Peyer's patch (tissue), 4 donors: ENCODE measurements around the gene SBF2. TPM values are rescaled to one million over a fixed set of nuclear protein-coding genes. Genes with fewer than 3 reads are reported as not detected.
"Not testable (repeated sequence)": the region's sequence is repeated elsewhere in the genome, so short reads cannot be mapped to it uniquely, and the experiment has no call there.

Source experiments
- DNase-seq, 3 donors: peaks; one replicate each; pipeline ENCODE4 v3.0.0-alpha.2; 2017 to 2019
- H3K27ac ChIP-seq, 4 donors: fragments of 200-600 bp; sonication (generic); one replicate each; pipeline ENCODE4 v1.5.1; 2016 to 2019
- H3K27me3 ChIP-seq, 2 donors: fragments of 200-600 bp; sonication (generic); one replicate each; pipeline ENCODE4 v1.5.1; 2019
- H3K36me3 ChIP-seq, 3 donors: fragments of 200-600 bp; sonication (generic); one replicate each; pipeline ENCODE4 v1.5.1; 2016 to 2019
- H3K4me1 ChIP-seq, 4 donors: fragments of 200-600 bp; sonication (generic); one replicate each; pipeline ENCODE4 v1.5.1; 2016 to 2019
- H3K4me3 ChIP-seq, 4 donors: fragments of 200-600 bp; sonication (generic); 1 replicate in 3 of 4; 2 replicates in 1 of 4; pipeline ENCODE4 v1.5.1; 2016 to 2019; ENCODE audit warnings: mild to moderate bottlenecking in 1 of 4
- H3K9me3 ChIP-seq, 4 donors: fragments of 200-600 bp; sonication (generic); one replicate each; pipeline ENCODE4 v1.5.1; 2016 to 2019; ENCODE audit warnings: mild to moderate bottlenecking in 1 of 4
- POLR2A ChIP-seq, 2 donors: fragments of 450-650 bp; IDR thresholded peaks; one replicate each; pipeline ENCODE4 v1.5.1; 2017; ENCODE audit warnings: antibody characterized with exemption in 2 of 2, mild to moderate bottlenecking in 2 of 2, moderate library complexity in 2 of 2
- total RNA-seq, 4 donors: library from RNA; depleted of rRNA; stranded (reverse); fragments of >200 nt; gene quantifications; one replicate each; pipeline ENCODE4 v1.1.0, GENCODE V29; 2016
- TF ChIP-seq, protein P1 (sequence below), 6 experiments: fragments of 450-650 bp in 4 of 6; fragments of 200-600 bp in 2 of 6; sonication (generic) in 1 of 6; IDR thresholded peaks; one replicate each; pipeline ENCODE4 v1.5.1; 2017 to 2019; ENCODE audit warnings: antibody characterized with exemption in 6 of 6, mild to moderate bottlenecking in 3 of 6, moderate library complexity in 1 of 6

Gene SBF2
- total RNA-seq, 4 donors from 2014 or later: 52.7 to 70.1 (median 56.7) TPM

DNA sequence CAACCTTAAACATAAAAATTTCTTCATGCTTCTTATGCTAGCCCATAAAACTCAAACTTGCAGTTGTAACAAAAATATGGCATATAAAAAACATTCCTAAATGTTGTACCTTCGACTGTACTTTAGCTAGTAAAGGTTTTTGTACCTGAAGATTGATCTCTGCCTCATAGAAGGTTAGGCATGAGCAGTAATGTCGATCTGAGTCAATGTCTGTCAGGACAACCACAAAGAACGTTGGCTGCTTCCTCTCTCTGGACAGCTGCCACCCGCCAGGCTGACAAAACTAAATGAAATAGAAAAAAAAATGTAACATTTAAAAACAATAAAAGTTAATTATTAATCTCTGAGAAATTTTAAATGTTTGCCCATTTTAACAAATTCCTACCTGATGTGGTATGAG lies 251.3 kb downstream of the SBF2 start:
- no peak for DNase-seq
- TF ChIP-seq, protein P1, sequence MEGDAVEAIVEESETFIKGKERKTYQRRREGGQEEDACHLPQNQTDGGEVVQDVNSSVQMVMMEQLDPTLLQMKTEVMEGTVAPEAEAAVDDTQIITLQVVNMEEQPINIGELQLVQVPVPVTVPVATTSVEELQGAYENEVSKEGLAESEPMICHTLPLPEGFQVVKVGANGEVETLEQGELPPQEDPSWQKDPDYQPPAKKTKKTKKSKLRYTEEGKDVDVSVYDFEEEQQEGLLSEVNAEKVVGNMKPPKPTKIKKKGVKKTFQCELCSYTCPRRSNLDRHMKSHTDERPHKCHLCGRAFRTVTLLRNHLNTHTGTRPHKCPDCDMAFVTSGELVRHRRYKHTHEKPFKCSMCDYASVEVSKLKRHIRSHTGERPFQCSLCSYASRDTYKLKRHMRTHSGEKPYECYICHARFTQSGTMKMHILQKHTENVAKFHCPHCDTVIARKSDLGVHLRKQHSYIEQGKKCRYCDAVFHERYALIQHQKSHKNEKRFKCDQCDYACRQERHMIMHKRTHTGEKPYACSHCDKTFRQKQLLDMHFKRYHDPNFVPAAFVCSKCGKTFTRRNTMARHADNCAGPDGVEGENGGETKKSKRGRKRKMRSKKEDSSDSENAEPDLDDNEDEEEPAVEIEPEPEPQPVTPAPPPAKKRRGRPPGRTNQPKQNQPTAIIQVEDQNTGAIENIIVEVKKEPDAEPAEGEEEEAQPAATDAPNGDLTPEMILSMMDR (IDR thresholded peaks at IDR 0.05): no peak
- no peak for TF ChIP-seq POLR2A (IDR thresholded peaks at IDR 0.05)
- Histone ChIP-seq H3K9me3 (peaks cover 0 to 12% (median 3%) of the 10 kb centered on the region in 4 donors), H3K4me3 (no peak overlapping the region), H3K27me3 (no peaks in the 10 kb centered on the region), H3K36me3 (no peaks in the 10 kb centered on the region), H3K4me1 (no peaks in the 10 kb centered on the region), H3K27ac (no peak overlapping the region)

DNA sequence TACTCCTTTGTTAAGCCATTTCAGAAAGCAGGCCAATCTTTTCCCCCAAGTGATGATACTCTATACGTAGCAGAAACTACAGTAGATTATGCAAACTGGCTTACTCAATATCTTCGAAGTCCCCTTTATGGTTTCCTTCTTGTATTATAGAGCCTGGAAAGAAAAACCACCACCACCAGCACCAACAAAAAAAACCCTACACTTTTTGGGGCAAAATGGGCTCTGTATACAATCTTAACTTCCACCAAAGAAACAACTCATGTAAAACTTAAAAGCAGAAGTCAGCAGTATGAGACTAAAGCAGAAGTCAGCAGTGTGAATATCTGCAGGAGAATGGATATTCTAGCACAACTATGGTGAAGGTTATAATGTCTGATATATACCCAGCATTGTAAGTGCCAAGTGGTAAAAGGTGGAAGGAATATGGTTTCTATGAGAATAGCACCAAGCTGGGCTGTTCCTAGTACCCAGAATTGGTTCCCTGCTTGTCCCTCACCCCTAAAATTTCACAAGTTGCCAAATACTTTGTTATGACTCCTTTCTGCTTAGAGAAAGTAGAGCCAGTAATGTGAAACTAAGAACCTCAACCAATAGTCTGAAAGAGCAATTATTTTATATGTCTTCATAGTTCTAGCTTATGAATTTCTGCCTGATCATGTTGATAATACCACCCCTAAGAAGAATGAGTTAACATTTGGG lies 252.1 kb downstream of the SBF2 start:
- Histone ChIP-seq H3K4me3 (no peak overlapping the region), H3K36me3 (no peaks in the 10 kb centered on the region), H3K9me3 (peaks cover 0 to 12% (median 3%) of the 10 kb centered on the region in 4 donors), H3K4me1 (no peaks in the 10 kb centered on the region), H3K27me3 (no peaks in the 10 kb centered on the region), H3K27ac (no peak overlapping the region)
- TF ChIP-seq POLR2A (IDR thresholded peaks at IDR 0.05): no peak
- TF ChIP-seq, protein P1 (IDR thresholded peaks at IDR 0.05): no peak
- no peak for DNase-seq

DNA sequence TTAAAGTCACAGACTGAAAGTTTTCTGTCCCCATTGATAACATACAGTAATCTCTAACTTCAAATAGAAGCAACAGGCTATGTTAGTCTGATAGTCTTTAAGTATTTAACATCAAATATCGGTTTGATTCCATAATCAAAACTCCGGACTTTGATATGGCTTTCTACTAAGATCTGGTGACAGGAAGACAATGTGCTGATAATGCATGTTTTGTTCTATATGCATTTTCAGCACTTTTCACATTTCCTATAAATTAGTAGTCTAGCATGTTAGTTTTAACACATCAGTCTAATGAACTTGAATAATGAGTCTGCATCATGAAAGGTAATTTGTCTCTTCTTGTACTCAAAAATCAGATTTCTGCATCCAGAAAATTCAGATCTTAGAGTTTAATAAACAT lies 252.7 kb downstream of the SBF2 start:
- Histone ChIP-seq H3K27me3 (no peaks in the 10 kb centered on the region), H3K9me3 (peaks cover 0 to 12% (median 3%) of the 10 kb centered on the region in 4 donors), H3K4me3 (no peak overlapping the region), H3K4me1 (no peaks in the 10 kb centered on the region), H3K36me3 (no peaks in the 10 kb centered on the region), H3K27ac (no peak overlapping the region)
- TF ChIP-seq, protein P1 (IDR thresholded peaks at IDR 0.05): no peak
- TF ChIP-seq POLR2A (IDR thresholded peaks at IDR 0.05): no peak
- no peak for DNase-seq

DNA sequence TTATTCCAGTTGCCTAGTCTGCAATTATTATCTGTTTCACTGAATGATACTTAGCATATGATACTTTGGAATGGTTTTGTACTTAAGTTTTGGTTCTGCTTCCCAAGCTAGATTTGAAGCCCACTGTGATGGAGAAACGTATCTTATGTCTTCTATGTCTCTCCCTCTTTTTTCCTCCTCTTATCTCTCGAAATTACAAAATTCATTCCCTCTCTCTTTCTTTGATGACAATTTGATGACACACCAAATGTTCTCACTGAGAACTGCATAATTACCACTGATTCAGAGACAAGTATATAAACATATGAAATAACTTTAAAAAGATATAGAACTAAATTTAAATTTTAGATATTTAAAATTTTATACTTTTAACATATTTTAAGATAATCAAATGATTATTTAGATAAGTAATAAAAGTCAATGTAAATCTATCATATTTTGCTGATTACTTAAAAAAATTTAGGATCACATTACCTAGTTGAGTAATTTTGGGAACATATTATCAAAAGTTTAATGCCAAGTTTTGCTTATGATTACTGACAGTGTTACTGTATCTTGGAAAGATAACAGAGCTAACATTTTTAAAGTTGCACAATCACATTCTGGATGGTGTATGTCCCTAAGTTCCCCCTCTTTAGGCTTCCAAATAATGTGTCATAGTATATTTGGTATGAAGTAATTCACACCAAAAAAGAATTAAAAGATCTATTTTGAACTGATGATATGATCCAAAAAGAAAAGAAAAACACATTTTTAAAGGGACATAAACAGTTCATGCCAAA lies 255.3 kb downstream of the SBF2 start:
- Histone ChIP-seq H3K4me3 (no peak overlapping the region), H3K27me3 (no peaks in the 10 kb centered on the region), H3K4me1 (no peaks in the 10 kb centered on the region), H3K36me3 (no peaks in the 10 kb centered on the region), H3K9me3 (no peaks in the 10 kb centered on the region), H3K27ac (no peak overlapping the region)
- DNase-seq: no peak
- TF ChIP-seq POLR2A (IDR thresholded peaks at IDR 0.05): no peak
- TF ChIP-seq, protein P1 (IDR thresholded peaks at IDR 0.05): no peak

DNA sequence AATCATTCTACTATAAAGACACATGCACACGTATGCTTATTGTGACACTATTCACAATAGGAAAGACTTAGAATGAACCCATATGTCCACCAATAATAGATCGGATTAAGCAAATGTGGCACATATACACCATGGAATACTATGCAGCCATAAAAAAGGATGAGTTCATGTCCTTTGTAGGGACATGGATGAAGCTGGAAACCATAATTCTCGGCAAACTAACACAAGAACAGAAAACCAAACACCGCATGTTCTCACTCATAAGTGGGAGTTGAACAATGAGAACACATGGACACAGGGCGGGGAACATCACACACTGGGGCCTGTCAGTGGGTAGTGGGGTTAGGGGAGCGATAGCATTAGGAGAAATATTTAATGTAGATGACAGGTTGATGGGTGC lies 258.1 kb downstream of the SBF2 start:
- not testable (repeated sequence) for H3K9me3 ChIP-seq, H3K36me3 ChIP-seq

DNA sequence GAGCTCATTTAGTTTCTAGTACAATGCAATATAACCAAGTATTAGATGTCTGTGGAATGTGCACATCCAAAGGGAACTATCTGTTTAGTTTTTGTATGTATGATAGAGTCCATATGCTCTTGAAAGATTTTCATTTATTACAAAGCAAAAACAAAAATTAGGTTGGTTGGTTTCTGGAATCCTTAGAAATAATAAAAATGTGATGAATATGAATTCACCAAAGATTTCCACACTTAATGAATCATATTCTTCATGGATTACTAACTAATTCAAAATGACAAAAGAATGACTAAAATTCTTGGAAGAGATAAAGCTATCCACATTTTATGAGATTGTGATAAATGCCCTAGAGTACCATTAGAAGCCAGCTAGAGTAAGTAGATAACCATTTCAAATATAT lies 261.1 kb downstream of the SBF2 start:
- Histone ChIP-seq H3K9me3 (no peaks in the 10 kb centered on the region), H3K27me3 (no peaks in the 10 kb centered on the region), H3K4me3 (no peak overlapping the region), H3K27ac (no peak overlapping the region), H3K36me3 (no peaks in the 10 kb centered on the region), H3K4me1 (no peaks in the 10 kb centered on the region)
- DNase-seq: no peak
- TF ChIP-seq, protein P1 (IDR thresholded peaks at IDR 0.05): no peak
- TF ChIP-seq POLR2A (IDR thresholded peaks at IDR 0.05): no peak

More for the DNA sequence above, 258.1 kb downstream of the SBF2 start:
- H3K4me1 ChIP-seq, H3K4me3 ChIP-seq, DNase-seq, H3K27me3 ChIP-seq, H3K27ac ChIP-seq: not testable (repeated sequence)
